GM19452 (cell line): ENCODE results near the gene CYTH1.
"Not testable (repeated sequence)": the region's sequence is repeated elsewhere in the genome, so short reads cannot be mapped to it uniquely, and the experiment has no call there.

Source experiments
- ATAC-seq: cut with Tn5 transposase; IDR thresholded peaks from one replicate; pipeline ENCODE4 v1.9.1; 2021; ENCODE audit not compliant: unreplicated experiment

Gene CYTH1

DNA sequence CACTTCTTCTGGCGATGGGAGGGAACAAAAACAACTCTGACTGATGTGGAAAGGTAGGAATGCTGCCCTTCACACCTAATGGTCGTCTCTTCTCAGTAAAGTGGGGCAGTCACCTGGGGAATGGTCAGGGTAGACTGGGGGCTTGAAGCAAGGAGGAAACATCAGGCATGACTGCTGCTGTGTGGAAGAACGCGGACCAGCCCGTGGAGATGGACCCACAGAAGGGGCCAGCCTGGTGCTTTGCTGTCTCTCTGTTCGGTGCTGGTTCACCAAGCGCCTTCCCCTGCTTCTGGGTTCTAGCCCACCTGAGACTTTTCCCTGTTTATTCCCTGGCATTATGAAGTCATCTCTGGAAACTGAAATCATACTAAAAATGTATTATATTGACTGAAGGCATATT lies 108.7 kb downstream of the CYTH1 start:
- ATAC-seq, result no peak

- no peak for ATAC-seq
Observed at GRCh38 chr17:78672871-78673371, 109.2 kb downstream of the CYTH1 start.

DNA sequence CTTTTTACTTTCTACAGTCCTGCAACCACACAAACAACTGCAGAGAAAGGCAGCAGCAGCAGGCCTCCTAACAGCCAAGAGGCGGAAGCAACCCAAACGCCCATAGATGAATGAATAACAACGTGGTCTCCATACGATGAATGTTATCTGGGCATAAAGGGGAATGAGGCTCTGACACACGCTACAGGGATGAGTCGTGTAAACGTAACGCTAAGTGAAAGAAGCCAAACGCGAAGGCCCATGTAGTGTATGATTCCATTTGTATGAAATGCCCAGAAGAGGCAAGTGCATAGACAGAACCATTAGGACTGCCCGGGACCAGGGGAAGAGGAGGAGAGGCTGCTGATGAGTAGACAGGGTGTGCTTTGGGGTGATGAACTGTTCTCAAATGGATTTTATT lies 110.1 kb downstream of the CYTH1 start:
- ATAC-seq, result no peak

GRCh38 chr17:78671726-78672001 lies 110.4 kb downstream of the CYTH1 start:
- ATAC-seq, result not testable (repeated sequence)

- ATAC-seq, result no peak
Observed at GRCh38 chr17:78670850-78671725, 111.0 kb downstream of the CYTH1 start.

DNA sequence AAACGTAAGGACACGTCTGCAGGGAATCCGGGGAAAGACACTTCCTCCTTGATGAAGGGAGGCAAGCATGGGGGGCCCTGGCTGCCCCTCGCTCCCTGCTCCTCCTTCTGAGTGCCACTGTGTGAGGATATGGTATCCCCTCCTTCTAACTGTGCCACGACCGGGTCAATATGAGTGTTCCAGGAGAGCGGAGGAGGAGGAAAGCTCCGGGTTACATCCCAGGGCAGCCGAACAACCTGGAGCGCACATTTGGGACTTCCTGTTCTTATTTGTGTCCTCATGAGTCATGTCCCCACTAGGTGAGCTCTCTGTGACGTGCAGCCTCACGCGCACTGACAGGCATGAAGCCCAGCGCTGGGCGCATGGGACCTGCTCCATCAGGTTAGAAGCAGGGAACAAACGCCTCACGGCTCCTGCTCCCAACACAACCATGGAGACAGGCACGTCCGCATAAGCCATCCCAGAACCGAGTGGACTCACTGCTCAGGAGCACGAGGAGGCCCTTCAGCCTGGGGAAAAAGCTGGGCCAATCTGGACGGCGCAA lies 112.0 kb downstream of the CYTH1 start:
- ATAC-seq, result no peak

GRCh38 chr17:78669256-78669974 lies 112.7 kb downstream of the CYTH1 start:
- no peak for ATAC-seq

- no peak for ATAC-seq
Observed at GRCh38 chr17:78668847-78669246, 113.2 kb downstream of the CYTH1 start.

GRCh38 chr17:78667741-78668640 lies 114.1 kb downstream of the CYTH1 start:
- no peak for ATAC-seq

DNA sequence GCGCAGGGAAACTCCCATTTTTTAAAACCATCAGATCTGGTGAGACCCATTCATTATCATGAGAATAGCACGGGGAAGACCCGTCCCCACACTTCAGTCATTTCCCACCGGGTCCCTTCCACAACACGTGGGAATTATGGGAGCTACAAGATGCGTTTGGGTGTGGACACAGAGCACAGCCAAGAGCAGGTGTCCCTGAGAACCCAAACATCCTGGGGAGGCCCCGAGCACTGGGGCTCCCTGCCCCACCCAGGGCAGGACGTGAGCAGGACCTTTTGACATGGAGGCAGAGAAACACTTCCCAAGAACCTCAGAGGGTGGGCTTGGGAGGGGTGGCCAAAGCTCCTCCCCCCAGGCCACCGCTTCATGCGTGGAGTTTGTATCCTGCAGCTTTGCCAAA lies 115.0 kb downstream of the CYTH1 start:
- ATAC-seq, result no peak

GRCh38 chr17:78665952-78666920 lies 115.8 kb downstream of the CYTH1 start:
- no peak for ATAC-seq

DNA sequence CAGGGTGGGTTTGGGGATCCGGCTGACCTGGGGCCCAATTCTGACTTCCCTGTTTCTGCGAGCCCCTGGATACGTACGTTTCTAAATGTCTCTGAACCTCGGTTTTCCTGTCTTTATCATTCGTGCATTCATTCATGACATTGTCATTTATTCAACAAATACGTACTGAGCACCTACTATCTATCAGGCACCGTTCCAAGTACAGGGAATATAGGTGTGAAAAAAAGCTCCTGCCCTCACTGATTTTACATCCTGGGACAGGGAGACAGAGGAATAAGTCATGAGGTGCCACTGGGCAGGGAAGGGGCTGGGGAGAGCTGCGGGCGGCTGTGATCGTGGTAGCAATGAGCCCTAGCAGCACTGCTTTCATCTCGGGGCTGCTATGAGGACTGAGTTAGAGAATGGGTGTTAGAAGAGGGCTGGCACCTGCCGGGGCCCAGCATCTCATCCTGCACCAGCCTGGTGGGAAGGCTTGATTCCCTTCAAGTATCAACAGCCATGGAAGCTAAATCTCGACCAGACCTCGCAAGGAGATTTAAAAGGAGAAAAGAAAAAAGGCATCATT lies 116.6 kb downstream of the CYTH1 start:
- no peak for ATAC-seq

DNA sequence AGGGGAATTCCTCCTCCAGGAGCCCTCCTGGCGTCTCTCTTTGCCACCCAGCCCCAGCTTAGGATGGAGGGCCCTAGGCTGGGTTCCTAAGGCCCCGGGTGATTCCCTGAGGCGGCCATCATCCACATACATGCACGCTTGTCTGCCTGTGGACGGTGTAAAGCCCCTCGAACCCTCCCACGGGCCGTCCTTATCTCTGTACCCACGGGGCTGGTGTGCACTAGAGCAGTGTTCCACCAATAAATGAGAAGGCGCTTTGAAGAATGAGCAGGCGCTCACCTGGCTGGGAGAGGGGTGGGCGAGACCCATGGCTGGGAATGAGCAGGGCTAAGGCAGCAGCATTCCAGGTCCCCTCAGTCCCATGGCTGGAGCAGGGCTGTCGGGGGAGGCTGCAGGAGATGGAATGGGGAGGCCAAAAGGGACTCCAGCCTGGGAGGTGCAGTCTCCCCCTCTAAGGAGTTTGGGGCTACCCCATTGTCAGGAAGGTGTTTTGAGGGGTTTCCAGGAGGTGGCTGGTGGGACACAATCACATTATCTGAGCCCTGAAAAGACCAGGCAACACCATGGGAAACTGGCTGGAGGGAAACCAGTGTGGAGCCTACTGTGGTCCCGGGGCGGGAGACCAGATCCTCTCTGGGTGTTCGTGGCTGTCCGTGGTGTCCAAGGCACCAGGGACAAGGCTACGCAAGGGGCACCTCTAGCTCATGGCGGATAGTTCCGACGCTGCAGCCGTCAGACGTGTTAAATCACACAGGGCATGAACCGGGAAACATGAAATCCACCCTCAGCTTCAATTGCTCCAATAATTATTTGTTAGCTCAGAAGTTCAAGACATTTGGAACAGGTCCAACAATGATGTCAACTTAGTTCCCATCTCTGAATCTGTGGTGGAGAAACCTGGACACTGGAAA lies 117.3 kb downstream of the CYTH1 start:
- no peak for ATAC-seq

DNA sequence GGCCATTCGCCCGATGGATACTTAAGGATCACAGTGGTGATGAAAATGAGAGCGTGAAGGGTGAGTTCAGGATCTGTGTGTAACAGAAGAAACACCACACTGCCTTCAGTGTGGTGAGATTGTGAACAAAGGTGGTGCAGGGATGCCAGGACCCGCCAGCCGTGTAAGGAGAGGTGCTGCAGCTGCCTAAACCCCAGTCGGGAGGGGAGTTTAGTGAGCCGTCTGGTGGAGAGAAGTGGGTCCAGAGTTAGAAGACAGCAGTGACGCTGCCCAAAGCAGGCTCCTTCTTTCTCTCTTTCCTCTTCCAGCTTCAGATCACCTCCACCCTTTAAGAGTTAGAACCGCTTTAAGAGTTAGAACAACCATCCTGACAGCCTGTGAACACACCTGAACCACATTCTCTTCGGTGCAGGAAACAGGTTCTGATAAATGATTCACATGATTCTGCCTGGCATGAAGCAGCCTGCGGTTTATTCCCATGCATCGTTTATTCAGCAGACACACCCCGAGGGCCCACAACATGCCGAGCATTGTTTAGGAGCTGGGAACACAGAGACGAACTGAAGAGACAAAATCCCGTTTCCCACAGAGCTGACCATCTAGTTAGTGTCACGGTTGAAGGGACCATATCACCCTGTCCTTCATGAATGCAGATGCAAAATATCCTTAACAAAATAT lies 120.8 kb downstream of the CYTH1 start:
- ATAC-seq, result no peak

DNA sequence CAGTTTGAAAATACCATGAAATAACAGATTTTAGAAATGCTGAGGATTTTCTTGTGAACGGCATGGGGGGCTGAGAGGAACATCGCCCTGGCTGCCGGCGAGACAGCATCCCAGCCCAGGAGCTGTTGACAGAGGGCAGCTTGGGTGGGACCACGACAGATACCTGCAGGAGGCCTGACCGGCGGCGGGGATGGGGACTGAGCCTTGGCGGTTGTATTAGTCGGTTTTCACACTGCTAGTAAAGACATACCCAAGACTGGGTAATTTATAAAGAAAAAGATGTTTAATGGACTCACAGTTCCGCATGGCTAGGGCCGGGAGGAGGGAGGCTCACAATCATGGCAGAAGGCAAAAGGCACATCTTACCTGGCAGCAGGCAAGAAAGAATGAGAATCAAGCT lies 122.5 kb downstream of the CYTH1 start:
- ATAC-seq, result no peak

GRCh38 chr17:78658281-78658785 lies 123.7 kb downstream of the CYTH1 start:
- ATAC-seq, result no peak

- no peak for ATAC-seq
Observed at GRCh38 chr17:78655251-78655940, 126.7 kb downstream of the CYTH1 start.
